ENCODE data around the gene SLC27A5.

DNA sequence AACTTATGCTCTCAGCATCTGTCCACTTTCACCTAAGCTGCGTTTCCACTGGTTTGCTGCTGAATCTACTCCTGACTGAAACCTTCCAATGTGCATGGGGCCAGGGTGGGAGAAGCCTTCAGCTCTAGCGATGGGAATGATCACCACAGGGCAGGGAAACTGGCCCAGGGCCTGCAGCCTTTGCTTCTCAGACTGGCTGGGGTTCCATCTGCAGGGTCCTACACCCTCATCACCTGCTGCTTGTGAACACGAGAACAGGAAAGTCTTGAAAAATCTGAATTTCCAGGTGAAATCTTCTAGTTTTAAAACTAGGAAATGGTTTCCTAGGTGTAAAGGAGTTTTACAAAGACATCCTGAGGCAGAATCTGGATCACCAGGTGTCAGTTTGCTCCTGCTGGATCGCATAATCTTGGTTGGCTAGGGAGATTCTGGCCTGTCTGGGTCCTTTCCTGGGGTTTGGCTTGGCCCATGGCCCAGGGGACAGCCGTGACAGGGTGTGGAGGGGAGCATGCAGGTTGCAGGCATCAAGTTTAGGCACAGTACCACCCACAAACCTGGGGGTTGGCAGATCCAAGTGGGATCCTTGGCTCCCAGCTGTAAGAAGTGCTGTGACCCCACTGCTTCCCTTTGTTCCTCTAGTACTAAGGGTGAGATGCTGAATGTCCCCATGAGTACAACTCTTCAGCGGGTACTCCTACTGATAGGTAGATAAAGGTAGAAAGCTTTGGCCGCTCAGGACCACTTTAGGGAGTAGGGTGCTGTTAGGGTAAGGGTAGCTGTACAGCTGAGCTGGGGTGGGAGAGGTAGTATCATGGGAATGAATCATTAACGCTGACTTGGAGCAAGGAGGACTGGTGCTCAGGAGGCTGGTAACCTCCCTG is 48.5 kb upstream of the SLC27A5 start:
- TF ChIP-seq, protein P1, sequence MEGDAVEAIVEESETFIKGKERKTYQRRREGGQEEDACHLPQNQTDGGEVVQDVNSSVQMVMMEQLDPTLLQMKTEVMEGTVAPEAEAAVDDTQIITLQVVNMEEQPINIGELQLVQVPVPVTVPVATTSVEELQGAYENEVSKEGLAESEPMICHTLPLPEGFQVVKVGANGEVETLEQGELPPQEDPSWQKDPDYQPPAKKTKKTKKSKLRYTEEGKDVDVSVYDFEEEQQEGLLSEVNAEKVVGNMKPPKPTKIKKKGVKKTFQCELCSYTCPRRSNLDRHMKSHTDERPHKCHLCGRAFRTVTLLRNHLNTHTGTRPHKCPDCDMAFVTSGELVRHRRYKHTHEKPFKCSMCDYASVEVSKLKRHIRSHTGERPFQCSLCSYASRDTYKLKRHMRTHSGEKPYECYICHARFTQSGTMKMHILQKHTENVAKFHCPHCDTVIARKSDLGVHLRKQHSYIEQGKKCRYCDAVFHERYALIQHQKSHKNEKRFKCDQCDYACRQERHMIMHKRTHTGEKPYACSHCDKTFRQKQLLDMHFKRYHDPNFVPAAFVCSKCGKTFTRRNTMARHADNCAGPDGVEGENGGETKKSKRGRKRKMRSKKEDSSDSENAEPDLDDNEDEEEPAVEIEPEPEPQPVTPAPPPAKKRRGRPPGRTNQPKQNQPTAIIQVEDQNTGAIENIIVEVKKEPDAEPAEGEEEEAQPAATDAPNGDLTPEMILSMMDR (IDR thresholded peaks at IDR 0.05), result no peak
- TF ChIP-seq POLR2A (IDR thresholded peaks at IDR 0.05), result no peak

Data from body of pancreas (tissue), 4 donors.